HG02852 (cell line): Measurements from ENCODE around the gene MGARP.
"Not testable (repeated sequence)": the region's sequence is repeated elsewhere in the genome, so short reads cannot be mapped to it uniquely, and the experiment has no call there.

ENCODE experiments used
- ATAC-seq: cut with Tn5 transposase; IDR thresholded peaks from one replicate; pipeline ENCODE4 v1.9.1; 2021; ENCODE audit warnings: mild to moderate bottlenecking, moderate library complexity; ENCODE audit not compliant: unreplicated experiment

MGARP gene

GRCh38 chr4:139295942-139296299 lies 15.9 kb upstream of the MGARP start:
- no peak for ATAC-seq

GRCh38 chr4:139295206-139295941 lies 15.3 kb upstream of the MGARP start:
- peak; percentile 92 for ATAC-seq

- no peak for ATAC-seq
These were observed 6.2 kb upstream of the MGARP start for GRCh38 chr4:139286186-139286698.

DNA sequence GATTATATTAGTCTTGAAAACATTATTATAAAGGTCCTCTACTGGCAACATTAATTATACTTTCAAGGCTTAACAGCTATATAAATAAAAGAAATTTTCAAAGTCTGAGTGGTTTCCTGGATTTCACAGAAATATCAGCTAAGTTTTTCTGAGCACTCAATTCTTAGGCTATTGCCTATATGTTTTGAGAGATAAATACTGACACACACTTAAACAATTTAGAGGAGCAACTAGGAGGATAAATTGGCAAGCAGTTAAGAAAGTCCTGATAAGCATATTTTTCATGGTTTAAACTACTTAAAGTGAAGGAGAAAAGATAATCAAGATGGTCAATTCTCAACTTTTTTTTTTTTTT lies 2.7 kb upstream of the MGARP start:
- ATAC-seq, result no peak

- no peak for ATAC-seq
These were observed 2.2 kb upstream of the MGARP start for GRCh38 chr4:139282065-139282720.

GRCh38 chr4:139278912-139279759 lies 889 bp downstream of the MGARP start:
- ATAC-seq, result no peak

DNA sequence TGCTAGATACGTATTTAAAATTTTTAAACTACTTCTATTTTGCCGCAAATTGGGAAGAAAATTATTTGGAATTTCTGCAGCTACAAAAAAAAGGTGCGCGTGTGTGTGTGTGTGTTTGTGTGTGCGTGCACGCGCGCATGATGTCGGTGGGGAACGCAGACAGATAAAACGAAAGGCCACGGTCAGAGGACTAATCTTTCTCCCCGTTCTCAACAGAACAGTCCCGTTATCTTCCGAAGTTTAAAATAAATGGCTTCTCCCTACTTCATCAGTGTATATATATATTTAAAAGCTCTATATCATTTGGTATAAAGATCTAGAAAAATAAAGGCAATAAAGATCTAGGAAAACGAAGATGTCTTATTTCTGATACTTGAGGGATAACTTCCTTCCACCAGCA lies 1.5 kb downstream of the MGARP start:
- no peak for ATAC-seq

DNA sequence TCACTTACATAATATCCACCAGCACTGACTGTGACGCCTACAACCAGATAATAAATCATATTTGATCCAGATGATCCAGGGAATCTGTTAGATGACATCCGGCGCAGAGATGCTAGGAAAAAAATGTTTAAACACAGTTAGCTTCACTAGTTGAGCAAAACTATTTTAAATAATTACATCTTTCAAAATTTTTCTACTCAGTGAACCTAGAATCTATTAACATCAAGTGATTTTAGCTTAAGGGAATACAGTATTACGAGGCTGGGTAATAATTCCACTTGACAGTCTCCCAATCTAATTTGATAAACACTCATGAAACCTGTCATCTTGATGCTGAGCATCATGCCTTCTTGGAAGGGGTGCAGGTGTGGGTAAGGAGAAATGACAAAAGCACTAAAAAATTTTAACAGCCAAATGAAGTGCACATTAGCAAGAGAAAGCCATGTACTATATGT lies 4.7 kb downstream of the MGARP start:
- no peak for ATAC-seq

- no peak for ATAC-seq
These were observed 5.2 kb downstream of the MGARP start for GRCh38 chr4:139274790-139275189.

GRCh38 chr4:139273835-139274234 lies 6.2 kb downstream of the MGARP start:
- no peak for ATAC-seq

DNA sequence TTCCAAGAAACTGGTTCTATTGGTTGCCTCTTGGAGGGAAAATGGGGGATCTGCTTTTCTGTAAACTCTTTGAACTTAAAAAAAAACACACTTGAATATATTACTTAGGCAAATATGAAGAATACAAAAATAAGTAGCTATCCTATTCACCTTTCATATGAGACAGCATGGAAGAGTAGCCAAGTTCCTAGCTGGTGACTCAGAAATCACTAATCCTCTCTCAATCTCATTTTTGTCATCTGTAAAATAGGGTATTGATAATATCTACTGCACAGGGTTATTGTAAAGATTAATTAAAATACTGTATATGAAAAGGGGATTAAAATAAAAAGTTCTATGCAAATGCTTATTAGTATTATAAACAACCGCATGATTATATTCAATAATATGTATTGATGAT lies 12.7 kb downstream of the MGARP start:
- ATAC-seq, result no peak

GRCh38 chr4:139266583-139267257 lies 13.3 kb downstream of the MGARP start:
- peak; percentile 95 for ATAC-seq

GRCh38 chr4:139266208-139266582 lies 13.8 kb downstream of the MGARP start:
- no peak for ATAC-seq

DNA sequence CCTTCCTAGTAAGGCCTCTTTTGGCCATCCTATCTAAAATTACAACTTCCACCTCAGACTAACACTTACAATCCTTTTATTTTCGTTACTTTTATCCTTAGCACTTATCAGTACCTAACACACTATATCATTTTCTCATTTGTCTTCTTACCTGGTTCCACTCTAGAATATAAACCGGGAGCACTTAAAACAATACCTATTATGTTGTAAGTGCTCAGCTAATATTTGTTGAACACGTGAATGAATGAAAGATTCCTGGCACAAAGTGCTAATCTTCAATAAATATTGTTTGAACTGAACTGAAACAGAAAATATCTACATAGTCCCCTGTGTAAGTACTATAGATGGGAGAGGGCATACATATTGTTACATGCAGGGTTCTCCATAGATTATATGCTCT lies 14.4 kb downstream of the MGARP start:
- ATAC-seq, result no peak

DNA sequence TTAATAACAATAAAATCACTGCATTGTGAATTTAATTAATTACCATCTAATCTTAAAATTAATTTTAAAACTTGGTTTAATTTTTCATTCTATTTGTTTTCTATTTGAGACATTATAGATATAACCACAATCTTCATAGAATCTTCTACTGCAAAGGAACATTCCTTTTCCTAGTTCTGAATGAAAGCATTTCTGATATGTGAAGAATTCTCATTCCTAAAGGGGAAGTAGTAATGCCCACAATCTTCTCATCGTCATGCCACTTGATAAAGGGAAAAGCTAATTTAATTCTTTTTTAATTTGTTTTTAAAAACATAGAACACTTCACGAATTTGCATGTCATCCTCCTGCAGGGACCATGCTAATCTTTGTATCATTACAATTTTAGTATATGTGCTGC lies 23.7 kb downstream of the MGARP start:
- ATAC-seq, result no peak

DNA sequence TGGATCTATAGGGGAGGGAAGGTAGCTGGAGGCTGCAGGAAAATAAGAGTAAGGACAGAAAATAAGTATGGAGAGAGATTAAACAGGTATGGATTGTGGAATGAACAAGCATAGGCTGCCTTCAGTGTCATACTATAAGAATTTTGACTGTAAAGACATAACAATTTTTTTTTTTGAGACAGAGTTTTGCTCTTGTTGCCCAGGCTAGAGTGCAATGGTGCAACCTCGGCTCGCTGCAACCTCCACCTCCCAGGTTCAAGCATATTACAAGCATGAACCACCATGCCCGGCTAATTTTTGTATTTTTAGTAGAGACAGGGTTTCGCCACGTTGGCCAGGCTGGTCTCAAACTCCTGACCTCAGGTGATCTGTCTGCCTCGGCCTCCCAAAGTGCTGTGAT lies 24.4 kb downstream of the MGARP start:
- ATAC-seq, result not testable (repeated sequence)

- no peak for ATAC-seq
These were observed 26.3 kb downstream of the MGARP start for GRCh38 chr4:139253713-139254112.

DNA sequence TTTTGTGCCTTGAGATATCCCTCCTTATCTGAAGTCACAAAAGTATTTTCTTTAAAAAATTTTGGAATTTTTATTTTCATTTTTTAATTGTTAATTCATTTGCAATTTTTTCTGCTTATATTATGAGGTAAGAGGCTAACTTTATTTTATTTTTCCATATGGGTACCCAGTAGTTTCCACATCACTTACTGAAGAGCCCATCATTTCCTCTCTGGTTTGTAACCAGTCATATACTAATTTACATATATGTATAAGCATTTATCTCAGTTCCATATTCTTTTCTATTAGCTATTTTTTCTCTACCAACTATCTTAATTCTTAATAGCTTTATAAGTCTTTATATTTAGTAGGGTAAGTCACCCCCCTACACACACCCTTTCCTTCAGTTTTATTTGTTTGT lies 27.0 kb downstream of the MGARP start:
- ATAC-seq, result no peak

DNA sequence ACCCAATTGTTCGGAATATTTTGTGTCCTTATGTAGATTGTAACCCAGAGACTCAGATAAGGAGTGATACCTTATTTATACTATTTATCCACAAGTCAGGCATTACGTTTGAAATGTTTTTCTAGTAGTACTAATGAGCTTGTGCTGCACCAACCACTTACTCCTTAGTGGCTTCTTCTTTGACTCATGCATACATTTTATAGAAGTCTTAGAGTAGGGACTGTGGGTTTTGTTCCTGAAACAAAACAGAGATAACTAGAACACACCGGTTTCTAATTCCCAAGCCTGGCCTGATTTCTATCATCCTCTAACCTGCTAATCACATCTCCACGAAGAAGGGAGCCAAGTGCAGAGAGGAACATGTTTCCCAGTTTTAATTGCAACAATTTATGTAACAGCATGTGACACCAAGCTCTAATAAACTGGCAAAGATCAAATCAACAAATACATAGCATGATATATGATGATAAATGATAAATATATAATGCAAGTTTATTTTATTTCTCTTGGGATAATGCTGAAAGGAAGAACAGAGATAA lies 32.3 kb downstream of the MGARP start:
- ATAC-seq, result no peak

- no peak for ATAC-seq
These were observed 32.8 kb downstream of the MGARP start for GRCh38 chr4:139247241-139247640.

DNA sequence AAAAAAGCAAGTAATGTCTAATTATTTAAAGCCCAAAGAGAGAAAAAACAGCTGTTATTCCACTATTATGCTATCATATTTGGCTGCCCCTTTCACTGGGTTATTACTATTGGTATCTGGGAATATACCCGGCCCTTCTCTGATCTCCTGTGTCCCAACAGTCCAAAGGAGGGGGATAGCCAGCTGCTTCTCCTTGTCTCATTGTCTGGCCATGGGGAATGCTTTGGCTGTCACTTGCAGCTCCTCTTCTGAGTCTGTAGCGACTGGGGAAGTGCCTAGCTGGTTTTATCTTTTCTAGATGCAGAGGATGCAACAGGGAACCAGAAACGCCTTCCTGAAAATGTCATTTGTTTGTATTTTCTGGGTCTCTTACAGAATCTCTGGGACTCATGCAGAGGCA lies 33.9 kb downstream of the MGARP start:
- ATAC-seq, result no peak
